Thyroid gland (tissue), 4 donors: Measurements from ENCODE around the gene TMEM50B. TPM values are rescaled to one million over a fixed set of nuclear protein-coding genes. Genes with fewer than 3 reads are reported as not detected.

Source experiments
- DNase-seq, 2 donors: peaks; one replicate each; pipeline ENCODE4 v3.0.0-alpha.2; 2019
- H3K27ac ChIP-seq, 3 donors: fragments of 200-600 bp; sonication (generic); 1 replicate in 2 of 3; 2 replicates in 1 of 3; pipeline ENCODE4 v1.5.1; 2016 to 2019; ENCODE audit warnings: mild to moderate bottlenecking in 1 of 3, moderate library complexity in 1 of 3
- H3K27me3 ChIP-seq: fragments of 200-600 bp; sonication (generic); one replicate; pipeline ENCODE4 v1.5.1; 2019
- H3K36me3 ChIP-seq, 2 donors: fragments of 200-600 bp; sonication (generic); one replicate each; pipeline ENCODE4 v1.5.1; 2016 to 2019
- H3K4me1 ChIP-seq, 2 donors: fragments of 200-600 bp; sonication (generic); one replicate each; pipeline ENCODE4 v1.5.1; 2017 to 2019
- H3K4me3 ChIP-seq, 3 donors: fragments of 200-600 bp; sonication (generic); replicated peaks in 1 of 3; 1 replicate in 2 of 3; 2 replicates in 1 of 3; pipeline ENCODE4 v1.5.1; 2016; ENCODE audit warnings: mild to moderate bottlenecking in 1 of 3
- H3K9me3 ChIP-seq: fragments of 200-600 bp; sonication (generic); one replicate; pipeline ENCODE4 v1.5.1; 2017
- CTCF ChIP-seq, 6 experiments: fragments of 200-600 bp in 3 of 6; fragments of 450-650 bp in 3 of 6; sonication (generic) in 3 of 6; IDR thresholded peaks; one replicate each; pipeline ENCODE4 v1.5.1; 2016 to 2019; ENCODE audit warnings: antibody characterized with exemption in 6 of 6, mild to moderate bottlenecking in 2 of 6, inconsistent platforms in 1 of 6, moderate library complexity in 1 of 6
- POLR2A ChIP-seq, 2 donors: fragments of 450-650 bp; IDR thresholded peaks; one replicate each; pipeline ENCODE4 v1.6.1; 2017; ENCODE audit warnings: antibody characterized with exemption in 2 of 2, mild to moderate bottlenecking in 2 of 2, moderate library complexity in 1 of 2
- WGBS, 2 donors: methylation state at CpG; one replicate each; pipeline ENCODE4 v1.1.5; 2017; 5-methylcytosine and 5-hydroxymethylcytosine counted together
- intact Hi-C: fragments of 100-400 bp; cut with DNase I; formaldehyde crosslinking; loops from one replicate; pipeline ENCODE4 v1.15.1; 2023
- total RNA-seq, 4 donors: library from RNA; depleted of rRNA; stranded (reverse); fragments of >200 nt; gene quantifications; one replicate each; pipeline ENCODE4 v1.2.3, GENCODE V29; 2016

TMEM50B gene
- total RNA-seq, 4 donors from 2014 or later: 202 to 399 (median 295) TPM

DNA sequence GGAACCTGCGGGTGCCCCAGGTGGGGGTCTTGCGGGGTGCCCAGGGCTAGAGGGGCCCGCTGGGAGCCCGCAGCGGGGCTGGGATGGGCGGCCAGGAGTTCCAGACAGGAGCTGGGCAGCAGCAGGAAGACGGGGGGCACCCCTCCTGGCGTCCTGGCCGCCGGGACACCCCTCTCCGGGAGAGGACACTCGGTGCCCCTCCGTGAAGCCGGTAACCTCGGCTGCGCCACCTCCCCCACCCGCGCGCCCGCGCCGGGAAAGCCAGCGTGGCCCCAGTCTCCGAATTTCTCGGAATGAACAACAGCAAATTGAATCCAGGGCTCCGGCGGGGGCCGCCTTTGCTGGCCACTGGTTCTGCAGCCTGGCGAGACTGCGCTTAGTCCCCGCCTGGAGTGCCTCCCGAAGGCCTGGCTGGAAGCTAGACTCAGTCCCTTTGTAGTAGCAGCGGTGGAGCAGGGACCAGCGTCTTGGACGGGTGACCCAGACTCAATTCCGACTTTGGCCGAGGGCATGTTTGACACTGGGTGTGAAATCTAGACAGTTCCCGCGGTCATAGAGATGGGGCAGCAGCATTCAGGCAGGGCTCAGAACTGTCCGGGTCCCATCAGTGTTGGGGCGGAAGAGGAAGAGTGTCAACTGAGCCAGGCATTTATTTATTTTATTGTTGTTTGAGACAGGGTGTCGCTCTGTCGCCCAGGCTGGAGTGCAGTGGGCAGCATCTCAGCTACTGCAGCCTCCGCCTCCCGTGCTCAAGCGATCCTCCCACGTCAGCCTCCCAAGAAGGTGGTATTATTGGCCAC, 75.8 kb downstream of the TMEM50B start:
- 3 to 6% methylated on average over 17 to 23 of the region's 47 CpGs for WGBS, 2 donors
- peak in 1 of 2 donors; percentile 64 for TF ChIP-seq POLR2A (IDR thresholded peaks at IDR 0.05)
- TF ChIP-seq CTCF (IDR thresholded peaks at IDR 0.05): peak in 1 of 6 experiments; percentile 6
- Histone ChIP-seq H3K9me3 (no peaks in the 10 kb centered on the region), H3K27ac (peak overlapping the region; percentile 99 to 100 (median 99)), H3K36me3 (no peaks in the 10 kb centered on the region), H3K27me3 (no peaks in the 10 kb centered on the region), H3K4me1 (peaks cover 32 to 60% of the 10 kb centered on the region in 2 donors), H3K4me3 (peak overlapping the region; percentile 42 to 65 (median 61))
- intact Hi-C loops: no loop called here
- peak; percentile 71 to 76 for DNase-seq

GRCh38 chr21:33403128-33403785, 76.5 kb downstream of the TMEM50B start, which contains the start of gene IFNGR2:
IFNGR2 (plus strand) TSS chr21:33403413; CDS start chr21:33403544, 131 bp downstream.
- peak; percentile 51 to 55 for DNase-seq
- Histone ChIP-seq H3K36me3 (no peaks in the 10 kb centered on the region), H3K27ac (peak within 1 kb of the TSS; percentile 99 to 100 (median 99)), H3K4me3 (peak within 1 kb of the TSS; percentile 42 to 65 (median 61)), H3K27me3 (no peaks in the 10 kb centered on the region), H3K9me3 (no peaks in the 10 kb centered on the region), H3K4me1 (peaks cover 32 to 60% of the 10 kb centered on the region in 2 donors)
- intact Hi-C loops: no loop called here
- peak in 1 of 2 donors; percentile 75 for TF ChIP-seq POLR2A (IDR thresholded peaks at IDR 0.05)
- TF ChIP-seq CTCF (IDR thresholded peaks at IDR 0.05): no peak
- 0 to 1% methylated on average over 5 to 20 of the region's 89 CpGs for WGBS, 2 donors

DNA sequence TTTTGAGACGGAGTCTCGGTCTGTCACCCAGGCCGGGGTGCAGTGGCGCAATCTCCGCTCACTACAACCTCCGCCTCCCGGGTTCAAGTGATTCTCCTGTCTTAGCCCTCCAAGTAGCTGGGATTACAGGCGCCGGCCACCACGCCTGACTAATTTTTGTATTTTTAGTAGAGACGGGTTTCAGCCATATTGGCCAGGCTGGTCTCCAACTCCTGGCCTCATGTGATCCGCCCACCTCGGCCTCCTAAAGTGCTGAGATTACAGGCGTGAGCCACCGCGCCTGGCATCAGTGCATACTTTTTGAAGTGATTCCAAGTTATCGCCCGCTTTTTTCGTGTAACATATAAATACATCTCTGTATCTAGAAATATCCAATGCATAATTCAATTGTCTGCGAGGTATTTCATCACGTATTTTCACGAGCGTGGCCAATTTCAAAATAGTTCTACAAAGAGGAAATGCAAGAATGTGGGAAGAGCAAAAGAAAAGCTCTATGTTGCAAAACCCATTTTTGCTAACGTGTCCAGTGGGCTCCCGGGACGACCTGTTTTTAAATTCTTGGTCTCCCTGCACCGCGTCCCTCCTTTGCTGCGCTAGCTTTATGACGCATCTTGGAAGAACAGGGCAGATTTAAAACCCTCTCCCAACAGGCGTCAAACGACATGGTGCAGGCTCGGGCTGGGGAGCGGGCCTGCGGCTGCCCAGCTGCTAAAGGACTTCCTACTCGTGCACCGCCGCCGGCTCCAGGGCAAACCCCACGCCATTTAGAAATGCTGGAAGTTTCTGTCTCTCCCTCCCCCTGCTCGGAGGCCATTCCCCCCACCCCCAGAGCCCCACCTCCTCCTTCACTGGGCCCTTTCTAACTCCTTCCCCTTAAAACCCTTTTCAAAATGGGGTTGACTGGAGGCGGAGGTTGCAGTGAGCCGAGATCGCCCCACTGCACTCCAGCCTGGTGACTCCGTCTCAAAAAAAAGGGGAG, 77.5 kb downstream of the TMEM50B start:
- Histone ChIP-seq H3K36me3 (no peaks in the 10 kb centered on the region), H3K9me3 (no peaks in the 10 kb centered on the region), H3K4me1 (peaks cover 29 to 52% of the 10 kb centered on the region in 2 donors), H3K27ac (peak overlapping the region; percentile 99 to 100 (median 99)), H3K4me3 (peak overlapping the region in 1 of 3 donors; percentile 65), H3K27me3 (no peaks in the 10 kb centered on the region)
- no peak for TF ChIP-seq CTCF (IDR thresholded peaks at IDR 0.05)
- TF ChIP-seq POLR2A (IDR thresholded peaks at IDR 0.05): peak in 1 of 2 donors; percentile 37
- DNase-seq: peak; percentile 92
- intact Hi-C loops: no loop called here
- 34 to 35% methylated on average over 45 of the region's 45 CpGs for WGBS, 2 donors

- no peaks in the 10 kb centered on the region for H3K9me3 ChIP-seq
- H3K4me1 ChIP-seq: peaks cover 36 to 49% of the 10 kb centered on the region in 2 donors
- H3K27me3 ChIP-seq: no peaks in the 10 kb centered on the region
- TF ChIP-seq CTCF (IDR thresholded peaks at IDR 0.05) (no peak), POLR2A (IDR thresholded peaks at IDR 0.05) (no peak)
- intact Hi-C loops: no loop called here
- H3K36me3 ChIP-seq: no peaks in the 10 kb centered on the region
- peak overlapping the region; percentile 16 to 100 (median 99) for H3K27ac ChIP-seq
- no peak for DNase-seq
- H3K4me3 ChIP-seq: no peak overlapping the region
- WGBS, 2 donors: 48 to 60% methylated on average over 6 of the region's 6 CpGs
These were observed 78.2 kb downstream of the TMEM50B start for GRCh38 chr21:33401630-33401992.

Other genes with a start within 250 kb of the TMEM50B start
- gene IL10RB, start 213.6 kb downstream of the TMEM50B start, total RNA-seq: 10 to 100 TPM; 20.5 to 53.1 (median 21.4) TPM
- gene IFNAR1, start 155.0 kb downstream of the TMEM50B start, total RNA-seq: 10 to 100 TPM; 37.0 to 51.2 (median 42.4) TPM
- gene IFNGR2, start 76.6 kb downstream of the TMEM50B start, total RNA-seq: 100 to 1,000 TPM in 1 of 4 donors, 10 to 100 TPM in 3; 64.9 to 100 (median 79.0) TPM
- 10 to 100 TPM in 1 of 4 donors, 1 to 10 TPM in 3; 5.6 to 12.3 (median 9.3) TPM for gene DNAJC28, start 11.7 kb upstream of the TMEM50B start, total RNA-seq
- 100 to 1,000 TPM in 2 of 4 donors, 10 to 100 TPM in 2; 53.8 to 130 (median 84.5) TPM for gene GART, start 62.1 kb upstream of the TMEM50B start, total RNA-seq
- gene SON, start 63.1 kb upstream of the TMEM50B start, total RNA-seq: 100 to 1,000 TPM; 283 to 425 (median 334) TPM
- gene DONSON, start 108.7 kb upstream of the TMEM50B start, total RNA-seq: 10 to 100 TPM in 1 of 4 donors, 1 to 10 TPM in 3; 4.2 to 13.3 (median 6.7) TPM
- gene CRYZL1, start 161.8 kb upstream of the TMEM50B start, total RNA-seq: 10 to 100 TPM; 27.9 to 53.5 (median 33.9) TPM
- gene ITSN1, start 162.5 kb upstream of the TMEM50B start, total RNA-seq: 10 to 100 TPM; 29.6 to 42.2 (median 41.1) TPM